HUES6 (cell line): ENCODE results near the gene KCNT1.

Experiments used
- H3K27ac ChIP-seq: 2 replicates; pipeline ENCODE4 v1.7.0; 2013; ENCODE audit warnings: low read depth, mild to moderate bottlenecking, low read length, inconsistent platforms
- H3K27me3 ChIP-seq: 2 replicates; pipeline ENCODE4 v1.6.1; 2013; ENCODE audit warnings: low read length; ENCODE audit not compliant: control insufficient read depth, insufficient read depth
- H3K36me3 ChIP-seq: 2 replicates; pipeline ENCODE4 v1.6.1; 2013; ENCODE audit warnings: low read length; ENCODE audit not compliant: control insufficient read depth, insufficient read depth
- H3K4me1 ChIP-seq: 2 replicates; pipeline ENCODE4 v1.6.1; 2013; ENCODE audit warnings: low read length; ENCODE audit not compliant: control insufficient read depth, insufficient read depth
- H3K4me3 ChIP-seq: 2 replicates; pipeline ENCODE4 v1.5.1; 2013; ENCODE audit warnings: low read depth, low read length
- H3K9ac ChIP-seq: one replicate; pipeline ENCODE4 v1.6.1; 2013; ENCODE audit warnings: mild to moderate bottlenecking, low read length
- H3K9me3 ChIP-seq: 2 replicates; pipeline ENCODE4 v1.6.1; 2013; ENCODE audit warnings: low read depth, low read length; ENCODE audit not compliant: control insufficient read depth, insufficient read depth

The KCNT1 gene

GRCh38 chr9:135759676-135760300 lies 57.8 kb downstream of the KCNT1 start:
- no peak overlapping the region for H3K27ac ChIP-seq
- H3K36me3 ChIP-seq: no peaks in the 10 kb centered on the region
- no peak overlapping the region for H3K9ac ChIP-seq
- no peak overlapping the region for H3K4me3 ChIP-seq
- no peaks in the 10 kb centered on the region for H3K4me1 ChIP-seq
- H3K9me3 ChIP-seq: peaks cover 9% of the 10 kb centered on the region; the same call in 1 of the 2 replicates
- H3K27me3 ChIP-seq: no peaks in the 10 kb centered on the region

DNA sequence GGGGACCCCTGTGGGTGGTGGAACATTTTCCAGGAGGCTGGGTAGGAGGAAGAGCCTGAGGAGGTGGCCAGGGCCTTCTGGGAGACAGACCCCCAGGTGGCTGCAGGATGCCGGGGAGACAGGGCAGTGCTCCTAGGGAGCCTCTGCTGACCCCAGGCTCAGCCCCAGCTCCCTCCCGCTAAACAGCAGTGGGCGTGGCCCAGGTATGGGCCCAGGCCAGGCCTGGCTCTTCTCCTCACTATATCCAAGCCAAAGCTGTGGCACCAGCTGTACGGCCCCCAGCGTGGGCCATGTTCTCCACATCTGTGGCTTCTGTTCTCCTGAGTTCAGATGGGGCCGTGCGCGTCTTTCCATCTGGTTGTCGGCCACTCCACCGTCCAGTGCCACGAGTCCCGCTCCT lies 58.5 kb downstream of the KCNT1 start:
- Histone ChIP-seq H3K27me3 (no peaks in the 10 kb centered on the region), H3K9ac (no peak overlapping the region), H3K9me3 (peaks cover 6% of the 10 kb centered on the region; the same call in 1 of the 2 replicates), H3K4me1 (no peaks in the 10 kb centered on the region), H3K27ac (no peak overlapping the region), H3K4me3 (no peak overlapping the region), H3K36me3 (no peaks in the 10 kb centered on the region)

DNA sequence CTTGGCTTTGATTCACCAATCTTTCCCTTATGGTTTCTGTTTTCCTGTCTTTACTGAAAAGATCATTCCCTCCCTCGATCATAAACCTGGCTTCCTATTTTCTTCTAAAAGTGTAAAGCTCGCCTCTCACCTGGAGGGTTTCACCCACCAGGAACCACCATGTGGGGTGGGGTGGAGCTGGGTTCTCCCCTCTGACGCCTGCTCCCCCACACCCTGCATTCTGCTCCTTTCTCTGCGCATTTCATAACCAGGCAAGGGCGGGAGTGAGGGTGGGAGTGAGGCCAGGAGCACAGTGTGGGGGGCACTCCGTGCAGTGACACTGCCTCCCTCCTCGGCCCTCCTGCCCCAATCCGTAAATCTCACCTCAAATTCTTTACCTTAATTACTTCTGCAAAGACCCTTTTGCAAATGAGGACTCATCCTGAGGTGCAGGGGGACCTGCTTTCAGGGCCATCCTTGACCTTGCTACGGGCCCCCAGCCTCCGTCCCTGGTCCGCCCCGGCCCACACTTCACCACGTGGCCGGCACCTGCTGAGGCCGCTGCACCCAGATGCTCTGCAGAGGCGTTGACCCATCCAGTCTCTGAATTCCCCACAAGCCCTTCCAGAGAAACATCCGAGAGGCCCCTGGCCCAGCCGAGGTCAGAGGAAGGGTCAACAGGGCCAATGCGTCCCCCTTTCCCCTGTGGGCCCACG lies 59.3 kb downstream of the KCNT1 start:
- Histone ChIP-seq H3K9me3 (peaks cover 7% of the 10 kb centered on the region), H3K27me3 (no peaks in the 10 kb centered on the region), H3K27ac (no peak overlapping the region), H3K4me1 (no peaks in the 10 kb centered on the region), H3K9ac (no peak overlapping the region), H3K4me3 (no peak overlapping the region), H3K36me3 (no peaks in the 10 kb centered on the region)

GRCh38 chr9:135761845-135762168 lies 59.8 kb downstream of the KCNT1 start:
- Histone ChIP-seq H3K4me1 (no peaks in the 10 kb centered on the region), H3K27ac (no peak overlapping the region), H3K36me3 (no peaks in the 10 kb centered on the region), H3K27me3 (no peaks in the 10 kb centered on the region), H3K9me3 (peaks cover 12% of the 10 kb centered on the region), H3K4me3 (no peak overlapping the region), H3K9ac (no peak overlapping the region)

GRCh38 chr9:135762921-135763320 lies 60.9 kb downstream of the KCNT1 start:
- Histone ChIP-seq H3K27ac (no peak overlapping the region), H3K27me3 (no peaks in the 10 kb centered on the region), H3K9ac (no peak overlapping the region), H3K4me3 (no peak overlapping the region), H3K36me3 (no peaks in the 10 kb centered on the region), H3K9me3 (peaks cover 13% of the 10 kb centered on the region), H3K4me1 (no peaks in the 10 kb centered on the region)

DNA sequence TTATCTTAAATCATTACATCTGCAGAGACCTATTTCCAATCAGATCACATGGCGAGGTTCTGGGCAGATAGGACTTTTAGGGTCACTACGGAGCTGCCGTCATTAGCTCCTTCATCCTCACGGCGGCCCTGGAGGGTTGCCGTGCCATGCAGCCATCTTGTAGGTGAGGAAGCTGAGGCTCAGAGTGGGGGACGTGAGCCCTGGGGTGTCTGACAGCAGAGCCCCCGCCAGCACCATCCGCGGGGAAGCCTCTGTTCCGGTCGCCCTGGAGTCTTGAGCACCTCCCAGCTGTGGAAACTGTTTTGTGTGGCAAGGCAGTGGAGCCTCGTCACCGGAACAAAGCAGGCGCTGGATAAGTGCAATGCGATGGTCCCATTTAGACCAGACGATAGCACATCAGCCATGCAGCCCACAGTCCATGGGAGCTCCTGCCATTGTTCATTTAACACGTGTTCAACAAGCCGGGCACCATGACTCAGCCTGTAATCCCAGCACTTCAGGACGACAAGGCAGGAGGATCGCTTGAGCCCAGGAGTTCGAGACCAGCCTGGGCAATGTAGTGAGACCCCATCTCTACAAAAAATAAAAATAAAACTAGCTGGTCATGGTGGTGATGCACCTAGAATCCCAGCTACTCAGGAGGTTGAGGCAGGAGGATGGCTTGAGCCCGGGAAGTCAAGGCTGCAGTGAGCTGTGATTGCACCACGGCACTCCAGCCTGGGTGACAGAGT lies 61.9 kb downstream of the KCNT1 start:
- Histone ChIP-seq H3K9ac (no peak overlapping the region), H3K9me3 (peaks cover 13% of the 10 kb centered on the region), H3K27ac (no peak overlapping the region), H3K36me3 (no peaks in the 10 kb centered on the region), H3K4me1 (no peaks in the 10 kb centered on the region), H3K27me3 (no peaks in the 10 kb centered on the region), H3K4me3 (no peak overlapping the region)

DNA sequence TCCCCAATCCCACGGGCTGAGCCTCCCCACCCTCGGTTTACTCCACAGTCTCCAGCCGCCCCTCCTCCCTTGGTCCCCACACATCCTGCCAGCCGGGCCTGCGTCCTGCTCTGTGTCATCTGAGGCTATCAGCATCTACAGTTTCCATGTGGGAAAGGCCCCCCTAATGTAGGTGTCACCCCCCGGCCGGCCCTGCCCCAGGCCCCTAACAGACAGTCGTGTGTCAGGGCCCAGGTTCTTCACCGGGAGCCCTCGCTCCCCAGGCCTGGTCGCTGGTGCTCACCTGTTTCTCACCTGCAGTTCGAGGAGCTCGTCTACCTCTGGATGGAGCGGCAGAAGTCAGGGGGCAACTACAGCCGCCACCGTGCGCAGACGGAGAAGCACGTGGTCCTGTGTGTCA lies 62.7 kb downstream of the KCNT1 start:
- Histone ChIP-seq H3K9ac (no peak overlapping the region), H3K36me3 (no peaks in the 10 kb centered on the region), H3K27ac (no peak overlapping the region), H3K4me1 (no peaks in the 10 kb centered on the region), H3K27me3 (no peaks in the 10 kb centered on the region), H3K9me3 (peaks cover 13% of the 10 kb centered on the region), H3K4me3 (no peak overlapping the region)

- no peaks in the 10 kb centered on the region for H3K27me3 ChIP-seq
- H3K27ac ChIP-seq: no peak overlapping the region
- H3K9me3 ChIP-seq: peaks cover 13% of the 10 kb centered on the region
- no peaks in the 10 kb centered on the region for H3K4me1 ChIP-seq
- H3K4me3 ChIP-seq: no peak overlapping the region
- H3K36me3 ChIP-seq: no peaks in the 10 kb centered on the region
- H3K9ac ChIP-seq: no peak overlapping the region
These were observed 63.4 kb downstream of the KCNT1 start for GRCh38 chr9:135765416-135765815.

GRCh38 chr9:135766251-135766650 lies 64.3 kb downstream of the KCNT1 start:
- Histone ChIP-seq H3K4me3 (no peak overlapping the region), H3K27ac (no peak overlapping the region), H3K9ac (no peak overlapping the region), H3K4me1 (no peaks in the 10 kb centered on the region), H3K9me3 (peaks cover 13% of the 10 kb centered on the region), H3K36me3 (no peaks in the 10 kb centered on the region), H3K27me3 (no peaks in the 10 kb centered on the region)

- Histone ChIP-seq H3K36me3 (no peaks in the 10 kb centered on the region), H3K27ac (no peak overlapping the region), H3K9me3 (peaks cover 13% of the 10 kb centered on the region), H3K9ac (no peak overlapping the region), H3K27me3 (no peaks in the 10 kb centered on the region), H3K4me3 (no peak overlapping the region), H3K4me1 (no peaks in the 10 kb centered on the region)
These were observed 64.7 kb downstream of the KCNT1 start for GRCh38 chr9:135766707-135767106.

- Histone ChIP-seq H3K4me3 (no peak overlapping the region), H3K9me3 (peaks cover 13% of the 10 kb centered on the region), H3K27me3 (no peaks in the 10 kb centered on the region), H3K27ac (no peak overlapping the region), H3K4me1 (no peaks in the 10 kb centered on the region; the same call in 1 of the 2 replicates), H3K36me3 (no peaks in the 10 kb centered on the region), H3K9ac (no peak overlapping the region)
These were observed 66.7 kb downstream of the KCNT1 start for GRCh38 chr9:135768516-135769218.
